ENCODE measurements around the gene MEIKIN. TPM values are rescaled to one million over a fixed set of nuclear protein-coding genes. Genes with fewer than 3 reads are reported as not detected.

The MEIKIN gene
- polyA plus RNA-seq, 1 donor from 2014 or later: not detected

DNA sequence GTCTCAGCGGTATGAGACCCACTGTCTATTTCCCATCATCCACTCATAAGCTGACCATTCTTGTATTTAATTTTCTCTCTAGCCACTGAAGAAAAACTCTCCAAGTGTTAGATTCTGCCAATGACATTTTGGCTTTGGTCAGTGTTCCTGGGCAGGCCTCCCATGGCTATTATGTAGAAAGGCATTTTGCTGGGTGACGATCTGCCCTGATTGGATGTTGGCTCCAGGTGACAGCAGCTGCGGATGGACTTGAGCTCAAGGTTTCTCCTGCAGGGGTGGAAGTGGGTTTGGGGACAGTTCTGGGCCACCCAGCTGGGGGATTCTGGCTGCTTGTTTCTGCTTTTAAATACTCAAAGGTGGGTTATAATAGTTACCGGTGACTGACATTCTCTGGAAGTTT is 34.4 kb upstream of the MEIKIN start:
- Mint-ChIP-seq H3K4me3 (no peak overlapping the region), H3K9me3 (no peaks in the 10 kb centered on the region), H3K36me3 (peaks cover 4% of the 10 kb centered on the region), H3K27me3 (no peaks in the 10 kb centered on the region), H3K4me1 (peaks cover 0 to 5% (median 0%) of the 10 kb centered on the region in 3 donors), H3K27ac (no peak overlapping the region)

DNA sequence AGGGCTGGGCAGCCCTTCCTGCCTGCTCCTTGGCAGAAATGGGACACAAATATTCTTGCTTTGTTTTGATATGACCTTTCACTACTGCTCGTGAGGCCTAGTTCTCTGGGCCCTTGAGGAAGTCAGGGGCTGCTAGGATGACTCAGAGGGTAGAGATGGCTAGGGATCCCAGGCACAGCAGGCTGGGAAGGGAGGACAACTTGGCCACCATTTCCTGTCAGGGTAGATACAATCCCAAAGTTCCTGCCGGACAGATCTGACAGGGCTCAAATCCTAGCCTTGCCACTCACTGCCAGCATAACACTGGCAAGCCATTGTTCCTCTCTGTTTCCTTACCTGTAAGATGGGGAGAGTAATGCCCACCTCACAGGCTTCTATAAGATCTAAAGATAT is 31.7 kb upstream of the MEIKIN start:
- peaks cover 4% of the 10 kb centered on the region for H3K36me3 Mint-ChIP-seq
- peaks cover 0 to 2% (median 0%) of the 10 kb centered on the region in 3 donors for H3K9me3 Mint-ChIP-seq
- H3K4me3 Mint-ChIP-seq: no peak overlapping the region
- peaks cover 0 to 3% (median 0%) of the 10 kb centered on the region in 3 donors for H3K4me1 Mint-ChIP-seq
- H3K27me3 Mint-ChIP-seq: peaks cover 1% of the 10 kb centered on the region
- H3K27ac Mint-ChIP-seq: no peak overlapping the region

DNA sequence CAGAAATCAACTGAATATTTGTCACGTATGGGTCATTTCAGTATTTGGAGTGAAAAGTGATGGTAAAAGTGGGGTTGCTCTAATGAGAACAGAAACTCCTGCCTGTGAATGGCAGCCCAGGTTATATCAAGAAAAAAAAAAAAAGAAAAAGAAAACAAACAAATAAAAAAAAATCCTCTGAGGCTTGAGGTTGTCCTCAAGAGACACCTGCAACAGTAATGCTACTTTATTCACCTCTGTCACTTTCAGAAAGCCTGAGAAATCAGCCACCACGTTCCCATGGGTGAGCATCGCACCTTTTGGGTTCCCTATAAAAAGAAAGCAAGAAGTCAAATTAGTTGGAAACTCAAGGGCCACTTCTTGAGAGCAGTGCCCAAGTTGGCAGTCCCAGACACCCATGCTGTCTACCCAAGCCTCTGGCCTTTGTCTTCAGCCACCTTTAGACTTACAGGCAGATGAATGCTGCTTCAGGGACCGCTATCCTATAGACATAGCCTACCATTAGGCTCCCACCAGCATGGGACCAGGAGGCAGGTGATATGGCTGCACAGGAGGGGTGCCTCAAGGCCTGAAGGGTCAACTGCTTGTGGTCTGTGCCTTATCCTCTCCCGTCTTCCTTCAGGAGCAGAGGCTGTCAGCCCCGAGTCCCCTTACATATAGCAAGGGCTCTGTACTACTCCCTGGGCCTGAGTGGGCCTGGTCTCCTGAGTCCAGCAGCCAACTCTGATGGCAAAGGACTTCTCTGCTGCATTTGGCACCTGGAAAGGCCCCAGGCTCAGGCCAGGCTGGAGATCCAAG is 31.1 kb upstream of the MEIKIN start:
- Mint-ChIP-seq H3K4me3 (no peak overlapping the region), H3K36me3 (peaks cover 2% of the 10 kb centered on the region), H3K9me3 (peaks cover 0 to 2% (median 0%) of the 10 kb centered on the region in 3 donors), H3K27ac (no peak overlapping the region), H3K27me3 (peaks cover 1% of the 10 kb centered on the region), H3K4me1 (peaks cover 0 to 3% (median 0%) of the 10 kb centered on the region in 3 donors)

DNA sequence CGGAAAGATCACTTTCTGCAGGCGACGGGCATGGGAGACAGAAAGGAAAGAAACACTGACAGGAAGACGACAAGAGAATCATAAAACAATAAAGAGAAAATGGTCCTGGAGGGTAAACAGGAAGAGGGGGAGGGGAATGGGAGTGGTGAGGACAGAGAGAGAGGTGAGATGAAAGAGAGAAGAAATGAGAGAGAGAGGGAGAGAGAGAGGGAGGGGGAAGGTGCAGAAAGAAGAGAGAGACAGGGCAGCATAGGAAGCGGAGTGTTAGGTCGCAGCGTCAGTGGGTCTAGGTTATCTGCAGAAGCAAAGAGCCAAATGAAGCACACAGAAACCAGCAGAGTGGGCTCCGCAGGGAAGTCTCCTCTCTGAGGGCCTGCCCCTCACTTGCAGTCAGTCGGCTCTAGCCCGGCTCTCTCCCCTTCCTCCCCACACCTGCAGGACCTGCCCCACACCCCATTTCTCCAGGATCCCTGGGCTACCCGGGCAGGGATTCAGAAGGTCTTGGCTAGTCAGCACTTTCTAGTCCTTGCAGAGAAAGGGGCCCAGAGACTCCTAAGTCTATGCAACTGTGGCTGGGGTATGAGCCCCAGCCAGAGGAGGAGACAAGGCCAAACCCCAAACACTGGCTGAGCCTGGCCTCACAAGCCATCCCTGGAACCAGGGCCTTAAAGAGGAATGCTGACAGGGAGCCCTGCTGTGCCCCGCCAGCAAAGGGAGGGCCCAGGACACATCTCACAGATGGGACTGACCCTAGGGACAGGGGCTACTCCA is 29.7 kb upstream of the MEIKIN start:
- H3K27ac Mint-ChIP-seq: no peak overlapping the region
- peaks cover 0 to 1% (median 0%) of the 10 kb centered on the region in 3 donors for H3K4me1 Mint-ChIP-seq
- H3K36me3 Mint-ChIP-seq: no peaks in the 10 kb centered on the region
- H3K27me3 Mint-ChIP-seq: peaks cover 1% of the 10 kb centered on the region
- H3K4me3 Mint-ChIP-seq: peak overlapping the region in 2 of 4 donors; percentile 23 to 71
- peaks cover 0 to 2% (median 0%) of the 10 kb centered on the region in 3 donors for H3K9me3 Mint-ChIP-seq

DNA sequence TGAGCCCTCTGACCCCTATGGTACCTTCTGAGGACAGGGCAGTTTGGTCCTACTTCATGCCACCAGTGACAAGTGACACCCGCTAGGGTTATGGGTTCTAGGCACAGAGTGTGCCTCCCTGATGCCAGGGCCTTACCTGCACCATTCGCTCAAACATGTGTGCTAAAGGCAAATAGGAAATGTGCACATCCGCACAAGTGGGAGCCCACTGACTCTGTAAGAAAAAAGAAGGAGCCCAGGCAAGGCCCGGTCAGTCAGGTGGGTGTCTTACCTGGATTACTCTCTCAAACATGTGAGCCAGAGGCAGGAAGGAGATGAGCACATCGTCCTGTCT is 29.1 kb upstream of the MEIKIN start:
- no peak overlapping the region for H3K27ac Mint-ChIP-seq
- peaks cover 0 to 2% (median 0%) of the 10 kb centered on the region in 3 donors for H3K9me3 Mint-ChIP-seq
- H3K27me3 Mint-ChIP-seq: peaks cover 1% of the 10 kb centered on the region
- H3K36me3 Mint-ChIP-seq: no peaks in the 10 kb centered on the region
- H3K4me3 Mint-ChIP-seq: peak overlapping the region in 1 of 4 donors; percentile 71
- H3K4me1 Mint-ChIP-seq: peaks cover 0 to 1% (median 0%) of the 10 kb centered on the region in 3 donors

DNA sequence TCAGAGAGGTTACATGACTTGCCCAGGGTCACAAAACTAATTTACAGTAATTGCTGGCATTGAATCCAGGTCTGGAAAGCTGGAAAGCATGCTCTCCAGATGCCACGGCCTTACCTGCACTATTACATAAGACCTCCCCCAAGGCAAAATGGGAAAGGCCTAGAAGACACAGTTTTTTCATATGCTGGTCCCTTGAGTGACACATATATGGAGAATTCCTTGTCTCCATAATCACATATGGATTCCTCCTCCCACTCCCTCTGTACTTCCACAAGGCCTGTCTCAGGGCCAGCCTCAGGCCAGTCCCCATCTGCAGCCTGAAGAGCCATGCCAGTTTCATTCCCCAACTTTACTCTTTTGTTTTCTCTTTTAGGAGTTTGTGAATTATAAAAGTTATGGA is 28.6 kb upstream of the MEIKIN start:
- Mint-ChIP-seq H3K9me3 (peaks cover 0 to 2% (median 0%) of the 10 kb centered on the region in 3 donors), H3K27me3 (peaks cover 1% of the 10 kb centered on the region), H3K4me1 (peaks cover 0 to 1% (median 0%) of the 10 kb centered on the region in 3 donors), H3K27ac (no peak overlapping the region), H3K36me3 (no peaks in the 10 kb centered on the region), H3K4me3 (no peak overlapping the region)

DNA sequence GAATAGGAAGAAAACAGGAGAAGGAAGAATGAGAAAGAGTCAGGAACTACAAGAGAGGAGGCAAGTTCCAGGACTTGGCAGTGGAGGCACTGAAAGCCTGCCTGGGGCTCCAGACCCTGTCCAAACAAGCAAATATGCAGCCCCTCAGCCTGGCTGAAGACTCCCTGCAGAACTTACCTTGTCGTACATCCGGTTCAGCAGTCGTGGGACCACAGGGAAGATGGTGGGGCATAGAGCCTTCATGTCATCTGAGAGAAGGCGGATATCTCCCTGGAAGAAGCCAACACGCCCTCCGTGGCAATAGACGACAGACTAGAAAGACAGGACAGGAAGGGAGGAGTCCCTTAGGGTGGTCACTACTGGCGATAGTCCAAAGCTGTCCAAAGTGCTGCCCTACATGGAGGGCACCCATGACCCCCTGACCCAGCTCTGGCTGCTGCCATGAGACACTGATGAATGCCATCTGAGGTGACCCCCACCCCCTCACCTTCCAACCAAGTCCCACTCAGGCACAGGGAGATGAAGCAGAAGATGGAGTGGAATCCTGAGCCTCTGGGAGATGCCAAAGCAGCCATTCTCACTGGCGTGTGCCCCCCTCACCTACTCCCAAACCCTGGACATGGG is 27.7 kb upstream of the MEIKIN start:
- H3K27ac Mint-ChIP-seq: no peak overlapping the region
- H3K9me3 Mint-ChIP-seq: peaks cover 0 to 2% (median 0%) of the 10 kb centered on the region in 3 donors
- peaks cover 0 to 1% (median 0%) of the 10 kb centered on the region in 3 donors for H3K4me1 Mint-ChIP-seq
- peaks cover 1% of the 10 kb centered on the region for H3K27me3 Mint-ChIP-seq
- H3K4me3 Mint-ChIP-seq: no peak overlapping the region
- H3K36me3 Mint-ChIP-seq: no peaks in the 10 kb centered on the region

DNA sequence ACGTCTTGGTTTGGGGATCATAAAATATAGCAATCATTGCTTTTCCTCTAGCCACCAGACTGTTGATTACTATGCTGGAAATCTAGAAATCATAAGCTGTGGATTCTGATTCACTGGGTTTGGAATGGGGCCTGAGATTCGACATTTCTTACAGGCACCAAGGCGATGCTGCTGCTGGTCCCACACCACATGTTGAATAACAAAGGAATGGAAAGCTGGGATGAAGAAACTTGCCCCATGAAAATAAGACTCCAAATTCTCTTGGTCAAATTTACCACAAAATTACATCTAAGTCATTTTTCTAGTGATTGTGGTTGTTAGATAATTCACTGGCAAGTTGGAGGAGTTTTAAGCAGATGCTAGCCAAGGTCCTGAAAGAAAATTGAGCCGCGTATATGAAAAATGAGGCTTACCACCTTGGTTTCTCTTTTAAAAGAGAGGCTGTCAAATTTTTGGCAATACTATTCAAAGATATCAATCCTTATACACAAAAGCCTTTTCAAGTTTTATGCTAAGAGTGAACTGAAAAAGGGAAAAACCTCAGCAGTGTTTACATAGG is 23.0 kb upstream of the MEIKIN start:
- no peaks in the 10 kb centered on the region for H3K4me1 Mint-ChIP-seq
- H3K4me3 Mint-ChIP-seq: no peak overlapping the region
- H3K36me3 Mint-ChIP-seq: no peaks in the 10 kb centered on the region
- peaks cover 1% of the 10 kb centered on the region for H3K27me3 Mint-ChIP-seq
- H3K27ac Mint-ChIP-seq: no peak overlapping the region
- peaks cover 0 to 2% (median 0%) of the 10 kb centered on the region in 3 donors for H3K9me3 Mint-ChIP-seq

DNA sequence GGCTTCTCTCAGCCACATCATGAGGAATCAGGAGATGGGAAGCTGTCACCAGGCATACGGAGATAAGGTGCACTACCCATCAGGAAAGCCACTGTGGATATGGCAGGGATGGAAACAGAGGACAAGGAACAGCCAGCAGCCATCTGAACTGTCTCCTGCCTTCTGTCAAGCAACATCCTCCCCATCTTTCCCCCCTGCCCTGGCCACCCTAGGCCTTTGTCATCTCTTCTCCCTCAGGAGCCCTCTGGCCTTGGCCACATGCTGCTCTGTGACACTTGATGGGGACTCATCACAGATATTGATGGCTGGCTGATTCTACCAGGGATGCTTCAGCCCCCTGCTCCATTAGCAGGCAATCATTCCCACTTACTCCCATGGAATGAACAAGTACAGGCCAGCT is 21.1 kb upstream of the MEIKIN start:
- Mint-ChIP-seq H3K4me1 (no peaks in the 10 kb centered on the region), H3K4me3 (no peak overlapping the region), H3K9me3 (no peaks in the 10 kb centered on the region), H3K27me3 (no peaks in the 10 kb centered on the region), H3K27ac (no peak overlapping the region), H3K36me3 (no peaks in the 10 kb centered on the region)

DNA sequence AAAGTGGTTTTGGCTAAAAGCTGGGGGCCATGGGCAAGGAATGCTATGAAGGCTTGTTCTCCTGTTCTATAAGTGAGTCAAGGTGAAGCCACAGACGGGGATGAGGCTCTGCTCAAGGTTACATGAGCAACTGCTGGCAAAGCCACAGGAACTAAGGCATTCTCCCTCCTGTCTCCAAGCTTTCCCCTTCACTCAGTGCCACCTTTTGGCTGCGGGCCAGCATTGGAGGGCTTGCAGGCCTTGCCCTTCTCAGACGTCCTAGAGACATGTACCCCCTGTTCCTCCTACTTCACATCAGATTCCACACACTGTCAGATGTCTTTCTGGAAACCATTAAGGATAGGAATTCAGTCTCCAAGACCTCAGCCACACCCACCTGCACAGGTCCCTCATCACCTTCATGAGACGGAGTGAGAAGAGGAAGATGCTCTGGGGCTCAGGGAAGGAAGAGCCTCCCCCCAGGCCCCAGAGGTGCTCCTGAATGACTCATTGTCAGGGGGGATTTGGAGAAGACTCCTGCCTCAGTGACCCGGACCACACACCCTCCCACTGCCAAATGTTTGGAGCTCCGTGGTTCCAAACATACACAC is 20.5 kb upstream of the MEIKIN start:
- Mint-ChIP-seq H3K27ac (no peak overlapping the region), H3K27me3 (no peaks in the 10 kb centered on the region), H3K9me3 (no peaks in the 10 kb centered on the region), H3K4me1 (no peaks in the 10 kb centered on the region), H3K4me3 (no peak overlapping the region), H3K36me3 (no peaks in the 10 kb centered on the region)

DNA sequence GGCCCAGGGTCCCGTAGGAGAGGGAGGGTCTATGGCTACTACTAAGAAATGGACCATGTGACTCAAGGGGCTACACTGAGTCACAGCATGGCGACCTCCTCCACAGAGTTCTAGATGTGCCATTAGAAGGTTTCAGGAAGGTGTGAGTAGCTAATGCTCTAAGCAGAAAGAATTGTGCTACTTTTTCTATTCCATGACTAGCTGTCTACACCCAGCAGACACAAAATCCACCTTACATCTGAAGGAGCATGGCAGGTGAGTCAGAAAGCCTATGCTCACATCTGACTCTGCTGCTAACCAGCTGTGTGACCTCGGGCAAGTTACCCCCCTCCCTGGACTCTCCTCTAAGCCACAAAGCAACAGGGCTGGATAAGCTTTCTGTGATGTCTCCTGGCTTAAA is 14.4 kb upstream of the MEIKIN start:
- Mint-ChIP-seq H3K27me3 (peaks cover 2% of the 10 kb centered on the region), H3K4me1 (no peaks in the 10 kb centered on the region), H3K9me3 (no peaks in the 10 kb centered on the region), H3K27ac (no peak overlapping the region), H3K36me3 (no peaks in the 10 kb centered on the region), H3K4me3 (no peak overlapping the region)

DNA sequence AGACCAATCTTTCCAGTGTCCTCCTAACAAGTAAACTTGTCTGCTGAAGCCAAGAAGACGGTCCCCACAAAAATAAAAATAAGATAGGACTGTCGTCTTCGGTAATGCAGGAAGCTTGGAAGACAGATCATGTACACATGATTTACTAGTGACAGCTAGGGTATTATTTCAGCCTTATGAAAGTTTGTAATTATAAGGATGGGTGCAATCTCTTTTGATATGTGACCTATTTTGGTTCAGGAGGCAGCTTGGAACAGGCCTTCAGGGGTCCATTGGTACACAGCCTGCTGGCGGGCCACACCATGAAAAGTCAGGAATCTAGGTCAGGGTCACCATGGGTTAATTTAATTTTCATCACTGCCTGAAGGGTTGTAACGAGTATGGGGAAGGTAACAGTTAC is 13.7 kb upstream of the MEIKIN start:
- Mint-ChIP-seq H3K4me3 (no peak overlapping the region), H3K27ac (no peak overlapping the region), H3K9me3 (peaks cover 0 to 2% (median 0%) of the 10 kb centered on the region in 3 donors), H3K36me3 (no peaks in the 10 kb centered on the region), H3K27me3 (peaks cover 2% of the 10 kb centered on the region), H3K4me1 (no peaks in the 10 kb centered on the region)

DNA sequence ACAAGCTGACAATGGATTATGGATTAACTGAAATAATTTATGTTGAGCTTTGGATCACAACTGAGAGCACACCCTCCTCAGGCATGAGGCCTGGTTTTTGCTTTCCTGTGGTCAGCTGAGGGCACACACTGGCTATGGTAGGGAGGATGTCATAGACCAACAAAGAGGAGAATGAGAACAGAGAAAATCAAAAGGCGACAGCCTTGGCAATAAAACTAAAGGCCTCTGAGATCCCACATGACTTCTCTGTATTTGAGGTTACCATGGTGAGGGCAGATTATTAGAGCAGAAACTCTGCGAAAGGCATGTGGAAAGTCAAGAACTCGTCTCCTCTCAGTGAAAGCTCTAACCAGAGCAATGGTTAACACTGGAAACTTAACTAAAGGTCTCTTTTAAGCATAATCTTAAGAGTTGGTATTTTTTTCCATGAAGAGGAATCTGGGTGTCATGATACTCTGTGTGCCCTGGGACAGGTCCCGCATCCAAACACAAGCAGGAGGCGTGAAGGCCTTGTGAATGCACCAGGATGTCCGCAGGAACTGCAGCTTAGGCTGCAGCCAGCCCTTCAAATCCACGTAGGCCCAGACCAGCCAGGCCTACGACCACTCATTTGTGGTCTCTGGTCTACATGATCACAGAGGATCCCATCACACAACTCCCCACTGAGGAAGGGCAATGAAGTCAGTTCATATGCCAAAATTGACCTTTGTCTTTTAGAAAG is 12.4 kb upstream of the MEIKIN start:
- Mint-ChIP-seq H3K4me3 (no peak overlapping the region), H3K27ac (peak overlapping the region in 1 of 3 donors; percentile 15), H3K9me3 (peaks cover 0 to 2% (median 0%) of the 10 kb centered on the region in 3 donors), H3K27me3 (peaks cover 2% of the 10 kb centered on the region), H3K4me1 (no peaks in the 10 kb centered on the region), H3K36me3 (no peaks in the 10 kb centered on the region)

DNA sequence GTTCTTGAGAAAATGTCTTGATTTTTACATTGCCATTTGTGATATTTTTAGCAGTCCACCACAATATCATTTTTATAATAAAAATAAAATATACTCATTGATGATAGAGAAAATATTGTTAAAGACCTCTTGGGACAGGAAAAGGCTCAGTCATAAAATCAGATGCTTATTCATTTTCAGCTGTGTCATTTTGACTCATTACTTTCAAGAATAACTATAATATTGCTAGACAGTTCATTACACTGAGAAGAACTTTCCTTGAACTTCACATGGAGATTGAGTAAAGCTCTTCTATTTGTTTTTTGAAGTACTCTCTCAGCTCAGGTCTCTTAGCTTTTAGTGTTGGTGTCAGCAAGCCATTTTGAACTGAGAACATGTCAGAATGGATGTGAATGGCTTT is 8.5 kb upstream of the MEIKIN start:
- H3K9me3 Mint-ChIP-seq: peaks cover 0 to 2% (median 0%) of the 10 kb centered on the region in 3 donors
- H3K4me3 Mint-ChIP-seq: no peak overlapping the region
- no peak overlapping the region for H3K27ac Mint-ChIP-seq
- H3K36me3 Mint-ChIP-seq: no peaks in the 10 kb centered on the region
- no peaks in the 10 kb centered on the region for H3K4me1 Mint-ChIP-seq
- peaks cover 4% of the 10 kb centered on the region for H3K27me3 Mint-ChIP-seq
